ENCODE data around the gene ASPG.

DNA sequence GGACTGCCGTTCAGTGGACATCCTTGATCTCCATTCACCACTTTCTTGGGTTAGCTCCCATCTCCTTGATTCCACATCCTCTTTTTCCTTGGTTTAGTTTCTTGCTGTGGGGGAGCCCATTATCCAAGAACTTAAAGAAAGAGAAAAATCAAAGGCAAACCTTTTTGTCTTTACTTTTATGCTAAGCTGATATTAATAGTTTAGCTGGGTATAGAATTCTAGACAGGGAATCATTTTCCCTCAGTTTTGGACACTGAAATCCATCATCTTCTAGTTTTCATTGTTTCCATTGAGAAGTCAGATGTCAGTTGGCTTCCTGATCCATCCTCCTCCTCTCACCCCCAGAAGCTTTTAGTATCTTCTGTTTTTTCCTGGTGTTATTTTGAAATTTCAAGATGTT, 44.1 kb downstream of the ASPG start:
- no peak for TF ChIP-seq SIN3A (IDR thresholded peaks at IDR 0.05; ENCODE audit: borderline replicate concordance, insufficient read depth, low read depth, low read length)
- TF ChIP-seq, protein P1, sequence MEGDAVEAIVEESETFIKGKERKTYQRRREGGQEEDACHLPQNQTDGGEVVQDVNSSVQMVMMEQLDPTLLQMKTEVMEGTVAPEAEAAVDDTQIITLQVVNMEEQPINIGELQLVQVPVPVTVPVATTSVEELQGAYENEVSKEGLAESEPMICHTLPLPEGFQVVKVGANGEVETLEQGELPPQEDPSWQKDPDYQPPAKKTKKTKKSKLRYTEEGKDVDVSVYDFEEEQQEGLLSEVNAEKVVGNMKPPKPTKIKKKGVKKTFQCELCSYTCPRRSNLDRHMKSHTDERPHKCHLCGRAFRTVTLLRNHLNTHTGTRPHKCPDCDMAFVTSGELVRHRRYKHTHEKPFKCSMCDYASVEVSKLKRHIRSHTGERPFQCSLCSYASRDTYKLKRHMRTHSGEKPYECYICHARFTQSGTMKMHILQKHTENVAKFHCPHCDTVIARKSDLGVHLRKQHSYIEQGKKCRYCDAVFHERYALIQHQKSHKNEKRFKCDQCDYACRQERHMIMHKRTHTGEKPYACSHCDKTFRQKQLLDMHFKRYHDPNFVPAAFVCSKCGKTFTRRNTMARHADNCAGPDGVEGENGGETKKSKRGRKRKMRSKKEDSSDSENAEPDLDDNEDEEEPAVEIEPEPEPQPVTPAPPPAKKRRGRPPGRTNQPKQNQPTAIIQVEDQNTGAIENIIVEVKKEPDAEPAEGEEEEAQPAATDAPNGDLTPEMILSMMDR (IDR thresholded peaks at IDR 0.05) = no peak
- no peak for TF ChIP-seq POLR2AphosphoS5 (IDR thresholded peaks at IDR 0.05; ENCODE audit: low read depth, low read length)
- no peak for TF ChIP-seq TCF7L2 (IDR thresholded peaks at IDR 0.05; ENCODE audit: low read depth, low read length)

Measured in Panc1 (cell line).